ENCODE measurements around the gene COL5A1. TPM values are rescaled to one million over a fixed set of nuclear protein-coding genes. Genes with fewer than 3 reads are reported as not detected.
A peak's percentile ranks its signal among the peaks of the same experiment; 100 is the strongest.

Gene COL5A1
- total RNA-seq, 1 donor: 801 TPM

DNA sequence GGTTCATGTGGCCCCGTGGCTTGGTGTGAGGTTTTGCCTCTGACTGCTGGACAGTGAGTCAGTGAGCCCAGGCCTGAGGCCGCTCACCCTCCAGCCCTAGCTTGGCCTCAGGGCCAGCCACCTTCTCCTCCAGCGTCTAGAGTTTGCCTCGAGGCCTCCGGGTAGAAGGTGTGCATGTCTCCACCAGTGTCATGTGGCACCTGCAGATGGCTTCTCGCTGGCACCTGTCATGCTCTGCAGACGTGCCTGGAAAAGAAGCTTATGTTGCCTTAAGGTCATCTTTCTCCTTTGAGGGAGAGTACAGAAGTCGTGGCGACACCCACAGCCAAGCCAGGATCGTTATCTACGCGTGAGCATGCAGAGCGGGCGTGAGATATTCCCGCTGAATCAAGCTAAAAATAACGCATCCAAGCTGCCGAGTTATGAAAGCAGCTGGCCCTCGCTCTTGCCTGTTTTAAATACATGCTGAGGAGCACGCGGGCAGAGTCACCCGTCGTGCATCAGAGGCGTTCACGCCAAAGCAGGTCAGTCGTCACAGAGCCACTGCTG lies 159.3 kb downstream of the COL5A1 start:
- Histone ChIP-seq H2AFZ (ENCODE audit: low read length) (no peak overlapping the region), H3K4me1 (ENCODE audit: insufficient read depth, low read length) (no peaks in the 10 kb centered on the region), H3K27ac (ENCODE audit: low read depth, low read length) (no peak overlapping the region), H3K27me3 (ENCODE audit: insufficient read depth, low read length) (no peaks in the 10 kb centered on the region), H3K36me3 (ENCODE audit: insufficient read depth, low read length) (peaks cover 90% of the 10 kb centered on the region), H3K4me3 (ENCODE audit: insufficient read depth, low read length) (no peak overlapping the region), H3K4me2 (ENCODE audit: insufficient read depth, low read length) (no peak overlapping the region), H3K79me2 (ENCODE audit: insufficient read depth, low read length) (no peaks in the 10 kb centered on the region), H3K9me3 (ENCODE audit: low read depth, low read length) (no peaks in the 10 kb centered on the region), H4K20me1 (ENCODE audit: insufficient read depth, low read length) (peaks cover 22% of the 10 kb centered on the region)
- TF ChIP-seq, protein P1, sequence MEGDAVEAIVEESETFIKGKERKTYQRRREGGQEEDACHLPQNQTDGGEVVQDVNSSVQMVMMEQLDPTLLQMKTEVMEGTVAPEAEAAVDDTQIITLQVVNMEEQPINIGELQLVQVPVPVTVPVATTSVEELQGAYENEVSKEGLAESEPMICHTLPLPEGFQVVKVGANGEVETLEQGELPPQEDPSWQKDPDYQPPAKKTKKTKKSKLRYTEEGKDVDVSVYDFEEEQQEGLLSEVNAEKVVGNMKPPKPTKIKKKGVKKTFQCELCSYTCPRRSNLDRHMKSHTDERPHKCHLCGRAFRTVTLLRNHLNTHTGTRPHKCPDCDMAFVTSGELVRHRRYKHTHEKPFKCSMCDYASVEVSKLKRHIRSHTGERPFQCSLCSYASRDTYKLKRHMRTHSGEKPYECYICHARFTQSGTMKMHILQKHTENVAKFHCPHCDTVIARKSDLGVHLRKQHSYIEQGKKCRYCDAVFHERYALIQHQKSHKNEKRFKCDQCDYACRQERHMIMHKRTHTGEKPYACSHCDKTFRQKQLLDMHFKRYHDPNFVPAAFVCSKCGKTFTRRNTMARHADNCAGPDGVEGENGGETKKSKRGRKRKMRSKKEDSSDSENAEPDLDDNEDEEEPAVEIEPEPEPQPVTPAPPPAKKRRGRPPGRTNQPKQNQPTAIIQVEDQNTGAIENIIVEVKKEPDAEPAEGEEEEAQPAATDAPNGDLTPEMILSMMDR (IDR thresholded peaks at IDR 0.05; ENCODE audit: extremely low read depth, low read depth, low read length): no peak
- no peak for DNase-seq (ENCODE audit: insufficient read length, low spot score, missing footprints)

DNA sequence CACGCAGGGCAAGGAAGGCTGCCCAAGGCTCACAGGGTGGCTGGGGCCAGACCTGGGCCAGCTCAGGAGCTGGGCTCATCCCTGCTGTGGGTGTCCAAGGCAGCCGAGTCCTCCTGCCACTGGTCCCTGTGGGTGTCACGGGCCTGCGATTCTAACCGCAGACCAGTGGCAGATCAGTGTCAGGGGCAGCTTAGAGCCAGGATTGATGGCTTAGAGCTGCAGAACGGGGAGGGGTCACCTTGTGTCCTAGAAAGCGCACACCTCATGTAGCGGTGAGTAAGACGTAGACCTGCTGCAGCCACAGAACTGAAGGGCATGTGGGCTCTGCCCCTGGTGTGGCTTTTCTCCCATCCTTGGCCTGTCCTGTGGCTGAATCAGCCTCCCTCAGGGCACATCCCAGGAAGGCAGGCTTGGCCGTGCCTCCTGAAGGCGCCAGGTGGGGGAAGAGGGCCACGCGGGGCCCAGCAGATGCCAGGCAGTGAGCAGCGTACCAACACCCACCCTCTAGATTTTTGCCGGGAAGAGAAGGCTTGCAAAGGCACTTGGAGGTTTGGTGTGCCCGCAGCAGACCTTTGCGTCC lies 160.7 kb downstream of the COL5A1 start:
- TF ChIP-seq, protein P1 (IDR thresholded peaks at IDR 0.05; ENCODE audit: extremely low read depth, low read depth, low read length): no peak
- Histone ChIP-seq H3K79me2 (ENCODE audit: insufficient read depth, low read length) (no peaks in the 10 kb centered on the region), H3K4me2 (ENCODE audit: insufficient read depth, low read length) (no peak overlapping the region), H4K20me1 (ENCODE audit: insufficient read depth, low read length) (peaks cover 27% of the 10 kb centered on the region), H3K4me1 (ENCODE audit: insufficient read depth, low read length) (no peaks in the 10 kb centered on the region), H3K36me3 (ENCODE audit: insufficient read depth, low read length) (peaks cover 89% of the 10 kb centered on the region), H3K4me3 (ENCODE audit: insufficient read depth, low read length) (no peak overlapping the region), H2AFZ (ENCODE audit: low read length) (no peak overlapping the region), H3K27ac (ENCODE audit: low read depth, low read length) (no peak overlapping the region), H3K27me3 (ENCODE audit: insufficient read depth, low read length) (no peaks in the 10 kb centered on the region), H3K9me3 (ENCODE audit: low read depth, low read length) (no peaks in the 10 kb centered on the region)
- no peak for DNase-seq (ENCODE audit: insufficient read length, low spot score, missing footprints)

DNA sequence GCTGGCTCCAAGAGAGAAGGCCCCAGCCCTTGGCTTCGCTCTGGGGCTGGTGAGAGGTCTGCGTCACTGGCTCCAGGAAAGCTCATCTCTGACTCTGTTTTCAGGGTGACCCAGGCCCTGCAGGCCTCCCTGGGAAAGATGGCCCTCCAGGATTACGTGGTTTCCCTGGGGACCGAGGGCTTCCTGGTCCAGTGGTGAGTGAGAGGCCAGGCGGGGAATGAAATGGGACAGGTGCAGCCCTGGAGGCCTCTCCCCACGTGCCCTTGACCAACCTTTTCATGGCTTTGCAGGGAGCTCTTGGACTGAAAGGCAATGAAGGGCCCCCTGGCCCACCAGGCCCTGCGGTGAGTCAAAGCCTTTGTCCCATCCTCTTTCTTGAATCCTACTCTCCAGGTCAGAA lies 163.3 kb downstream of the COL5A1 start:
- Histone ChIP-seq H3K27me3 (ENCODE audit: insufficient read depth, low read length) (no peaks in the 10 kb centered on the region), H3K9me3 (ENCODE audit: low read depth, low read length) (no peaks in the 10 kb centered on the region), H3K27ac (ENCODE audit: low read depth, low read length) (no peak overlapping the region), H4K20me1 (ENCODE audit: insufficient read depth, low read length) (peaks cover 30% of the 10 kb centered on the region), H2AFZ (ENCODE audit: low read length) (no peak overlapping the region), H3K4me1 (ENCODE audit: insufficient read depth, low read length) (peaks cover under 1% of the 10 kb centered on the region), H3K36me3 (ENCODE audit: insufficient read depth, low read length) (peaks cover 91% of the 10 kb centered on the region), H3K4me2 (ENCODE audit: insufficient read depth, low read length) (no peak overlapping the region), H3K4me3 (ENCODE audit: insufficient read depth, low read length) (no peak overlapping the region), H3K79me2 (ENCODE audit: insufficient read depth, low read length) (no peaks in the 10 kb centered on the region)
- TF ChIP-seq, protein P1 (IDR thresholded peaks at IDR 0.05; ENCODE audit: extremely low read depth, low read depth, low read length): no peak
- no peak for DNase-seq (ENCODE audit: insufficient read length, low spot score, missing footprints)

DNA sequence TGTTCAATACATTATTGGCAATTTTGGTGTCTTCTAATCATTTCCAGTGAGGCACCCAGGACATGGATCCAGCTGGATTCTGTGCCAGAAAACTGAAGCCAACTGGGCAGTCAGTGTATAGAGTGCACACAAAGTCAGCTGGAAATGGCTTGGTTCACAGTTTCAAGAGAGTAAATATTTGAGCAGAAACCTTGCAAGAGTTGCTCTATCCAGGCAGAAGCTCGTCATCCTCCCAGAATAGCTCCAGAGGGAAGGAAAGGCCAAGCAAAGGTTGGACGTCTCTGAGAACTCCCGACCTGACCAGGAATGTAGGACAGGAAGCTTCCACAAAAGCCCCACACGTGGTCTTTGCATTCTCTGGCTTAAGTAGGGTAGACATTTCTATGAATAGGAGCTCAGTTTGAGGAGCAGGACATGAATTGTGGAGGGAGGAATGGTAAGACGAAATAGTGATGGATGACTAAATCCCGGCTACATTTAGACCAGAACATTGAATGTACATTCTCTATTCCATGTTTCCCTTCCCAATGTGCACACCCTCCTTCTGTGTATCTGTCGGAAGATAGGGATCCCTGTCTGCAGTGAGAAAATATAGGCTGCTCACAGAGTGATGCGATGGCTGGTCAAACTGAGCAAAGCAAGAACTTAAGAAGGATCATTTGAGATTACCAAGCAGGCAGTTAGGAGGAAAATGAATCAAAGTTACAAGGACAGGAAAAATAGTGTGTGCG lies 166.3 kb downstream of the COL5A1 start:
- no peaks in the 10 kb centered on the region for H3K79me2 ChIP-seq (ENCODE audit: insufficient read depth, low read length)
- H2AFZ ChIP-seq (ENCODE audit: low read length): no peak overlapping the region
- H3K4me1 ChIP-seq (ENCODE audit: insufficient read depth, low read length): peaks cover 26% of the 10 kb centered on the region
- peaks cover 35% of the 10 kb centered on the region for H4K20me1 ChIP-seq (ENCODE audit: insufficient read depth, low read length)
- no peaks in the 10 kb centered on the region for H3K9me3 ChIP-seq (ENCODE audit: low read depth, low read length)
- peak; percentile 94 for DNase-seq (ENCODE audit: insufficient read length, low spot score, missing footprints)
- no peak overlapping the region for H3K4me3 ChIP-seq (ENCODE audit: insufficient read depth, low read length)
- H3K27me3 ChIP-seq (ENCODE audit: insufficient read depth, low read length): no peaks in the 10 kb centered on the region
- peaks cover 92% of the 10 kb centered on the region for H3K36me3 ChIP-seq (ENCODE audit: insufficient read depth, low read length)
- H3K4me2 ChIP-seq (ENCODE audit: insufficient read depth, low read length): no peak overlapping the region
- TF ChIP-seq, protein P1 (IDR thresholded peaks at IDR 0.05; ENCODE audit: extremely low read depth, low read depth, low read length): no peak
- peak overlapping the region; percentile 29 for H3K27ac ChIP-seq (ENCODE audit: low read depth, low read length)

Measured in osteoblast (primary cell).